ENCODE data around the gene ALPK1.
"Not testable (repeated sequence)": the region's sequence is repeated elsewhere in the genome, so short reads cannot be mapped to it uniquely, and the experiment has no call there.

DNA sequence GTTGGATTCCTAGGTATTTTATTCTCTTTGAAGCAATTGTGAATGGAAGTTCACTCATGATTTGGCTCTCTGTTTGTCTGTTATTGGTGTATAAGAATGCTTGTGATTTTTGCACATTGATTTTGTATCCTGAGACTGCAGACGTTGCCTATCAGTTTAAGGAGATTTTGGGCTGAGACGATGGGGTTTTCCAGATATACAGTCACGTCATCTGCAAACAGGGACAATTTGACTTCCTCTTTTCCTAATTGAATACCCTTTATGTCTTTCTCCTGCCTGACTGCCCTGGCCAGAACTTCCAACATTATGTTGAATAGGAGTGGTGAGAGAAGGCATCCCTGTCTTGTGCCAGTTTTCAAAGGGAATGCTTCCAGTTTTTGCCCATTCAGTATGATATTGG lies 8.3 kb downstream of the ALPK1 start:
- TF ChIP-seq RAD21 (IDR thresholded peaks at IDR 0.05 in 1 of 2, conservative IDR thresholded peaks at IDR 0.05 in 1 of 2; ENCODE audit: low read depth in 2 of 2, low read length in 2 of 2); POU5F1 (IDR thresholded peaks at IDR 0.05; ENCODE audit: low read depth, low read length); SUZ12 (IDR thresholded peaks at IDR 0.05; ENCODE audit: low read length); EGR1 (IDR thresholded peaks at IDR 0.05; ENCODE audit: borderline replicate concordance, low read depth, low read length); YY1 (IDR thresholded peaks at IDR 0.05; ENCODE audit: low read depth, low read length); TCF12 (IDR thresholded peaks at IDR 0.05; ENCODE audit: low read depth, low read length); TBP (IDR thresholded peaks at IDR 0.05; ENCODE audit: low read depth, low read length); JUND (IDR thresholded peaks at IDR 0.05; ENCODE audit: low read length): not testable (repeated sequence)
- TF ChIP-seq, protein P1, sequence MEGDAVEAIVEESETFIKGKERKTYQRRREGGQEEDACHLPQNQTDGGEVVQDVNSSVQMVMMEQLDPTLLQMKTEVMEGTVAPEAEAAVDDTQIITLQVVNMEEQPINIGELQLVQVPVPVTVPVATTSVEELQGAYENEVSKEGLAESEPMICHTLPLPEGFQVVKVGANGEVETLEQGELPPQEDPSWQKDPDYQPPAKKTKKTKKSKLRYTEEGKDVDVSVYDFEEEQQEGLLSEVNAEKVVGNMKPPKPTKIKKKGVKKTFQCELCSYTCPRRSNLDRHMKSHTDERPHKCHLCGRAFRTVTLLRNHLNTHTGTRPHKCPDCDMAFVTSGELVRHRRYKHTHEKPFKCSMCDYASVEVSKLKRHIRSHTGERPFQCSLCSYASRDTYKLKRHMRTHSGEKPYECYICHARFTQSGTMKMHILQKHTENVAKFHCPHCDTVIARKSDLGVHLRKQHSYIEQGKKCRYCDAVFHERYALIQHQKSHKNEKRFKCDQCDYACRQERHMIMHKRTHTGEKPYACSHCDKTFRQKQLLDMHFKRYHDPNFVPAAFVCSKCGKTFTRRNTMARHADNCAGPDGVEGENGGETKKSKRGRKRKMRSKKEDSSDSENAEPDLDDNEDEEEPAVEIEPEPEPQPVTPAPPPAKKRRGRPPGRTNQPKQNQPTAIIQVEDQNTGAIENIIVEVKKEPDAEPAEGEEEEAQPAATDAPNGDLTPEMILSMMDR (IDR thresholded peaks at IDR 0.05; ENCODE audit: control extremely low read depth in 1 of 3, insufficient read depth in 1 of 3, low read depth in 1 of 3, low read length in 3 of 3), result not testable (repeated sequence)
- TF ChIP-seq, protein P2, sequence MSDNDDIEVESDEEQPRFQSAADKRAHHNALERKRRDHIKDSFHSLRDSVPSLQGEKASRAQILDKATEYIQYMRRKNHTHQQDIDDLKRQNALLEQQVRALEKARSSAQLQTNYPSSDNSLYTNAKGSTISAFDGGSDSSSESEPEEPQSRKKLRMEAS (IDR thresholded peaks at IDR 0.05), result not testable (repeated sequence)
